ENCODE data around the gene HPS1. TPM values are rescaled to one million over a fixed set of nuclear protein-coding genes. Genes with fewer than 3 reads are reported as not detected.

Gene HPS1
- total and polyA plus RNA-seq, 8 donors: 24.6 to 38.7 (median 29.4) TPM

- Histone ChIP-seq H3K27ac (no peak overlapping the region), H3K4me3 (no peak overlapping the region), H3K9me3 (no peaks in the 10 kb centered on the region), H3K4me1 (peaks cover 0 to under 1% (median 0%) of the 10 kb centered on the region in 3 donors), H3K36me3 (peaks cover 0 to 33% (median 0%) of the 10 kb centered on the region in 3 donors), H3K27me3 (no peaks in the 10 kb centered on the region)
- TF ChIP-seq, protein P1, sequence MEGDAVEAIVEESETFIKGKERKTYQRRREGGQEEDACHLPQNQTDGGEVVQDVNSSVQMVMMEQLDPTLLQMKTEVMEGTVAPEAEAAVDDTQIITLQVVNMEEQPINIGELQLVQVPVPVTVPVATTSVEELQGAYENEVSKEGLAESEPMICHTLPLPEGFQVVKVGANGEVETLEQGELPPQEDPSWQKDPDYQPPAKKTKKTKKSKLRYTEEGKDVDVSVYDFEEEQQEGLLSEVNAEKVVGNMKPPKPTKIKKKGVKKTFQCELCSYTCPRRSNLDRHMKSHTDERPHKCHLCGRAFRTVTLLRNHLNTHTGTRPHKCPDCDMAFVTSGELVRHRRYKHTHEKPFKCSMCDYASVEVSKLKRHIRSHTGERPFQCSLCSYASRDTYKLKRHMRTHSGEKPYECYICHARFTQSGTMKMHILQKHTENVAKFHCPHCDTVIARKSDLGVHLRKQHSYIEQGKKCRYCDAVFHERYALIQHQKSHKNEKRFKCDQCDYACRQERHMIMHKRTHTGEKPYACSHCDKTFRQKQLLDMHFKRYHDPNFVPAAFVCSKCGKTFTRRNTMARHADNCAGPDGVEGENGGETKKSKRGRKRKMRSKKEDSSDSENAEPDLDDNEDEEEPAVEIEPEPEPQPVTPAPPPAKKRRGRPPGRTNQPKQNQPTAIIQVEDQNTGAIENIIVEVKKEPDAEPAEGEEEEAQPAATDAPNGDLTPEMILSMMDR (IDR thresholded peaks at IDR 0.05): no peak
- no peak for FAIRE-seq
- 85 to 86% methylated on average over 9 of the region's 9 CpGs for WGBS, 2 donors
- peak in 1 of 6 donors; percentile 22 for DNase-seq
- no peak for ATAC-seq
- intact Hi-C loops (cut with DNase I): no loop called here
Observed at GRCh38 chr10:98420786-98421185, 25.9 kb downstream of the HPS1 start.

GRCh38 chr10:98419469-98420261, 27.1 kb downstream of the HPS1 start:
- DNase-seq: peak in 1 of 6 donors; percentile 44
- H3K4me3 ChIP-seq: no peak overlapping the region
- intact Hi-C loops (cut with DNase I): no loop called here
- H3K9me3 ChIP-seq: no peaks in the 10 kb centered on the region
- H3K36me3 ChIP-seq: peaks cover 0 to 33% (median 0%) of the 10 kb centered on the region in 3 donors
- peaks cover 0 to 6% (median 0%) of the 10 kb centered on the region in 3 donors for H3K4me1 ChIP-seq
- H3K27me3 ChIP-seq: no peaks in the 10 kb centered on the region
- H3K27ac ChIP-seq: no peak overlapping the region
- FAIRE-seq: no peak
- TF ChIP-seq, protein P1 (IDR thresholded peaks at IDR 0.05): no peak
- WGBS, 2 donors: 92 to 97% methylated on average over 17 of the region's 17 CpGs
- no peak for ATAC-seq

GRCh38 chr10:98418665-98419468, 27.9 kb downstream of the HPS1 start:
- Histone ChIP-seq H3K27ac (no peak overlapping the region), H3K4me3 (no peak overlapping the region), H3K4me1 (peaks cover 0 to 6% (median 0%) of the 10 kb centered on the region in 3 donors), H3K27me3 (no peaks in the 10 kb centered on the region), H3K9me3 (no peaks in the 10 kb centered on the region), H3K36me3 (peaks cover 0 to 33% (median 0%) of the 10 kb centered on the region in 3 donors)
- TF ChIP-seq, protein P1 (IDR thresholded peaks at IDR 0.05): no peak
- intact Hi-C loops (cut with DNase I): no loop called here
- ATAC-seq: no peak
- 93 to 95% methylated on average over 18 of the region's 18 CpGs for WGBS, 2 donors
- no peak for FAIRE-seq
- DNase-seq: peak in 2 of 6 donors; percentile 40 to 53

DNA sequence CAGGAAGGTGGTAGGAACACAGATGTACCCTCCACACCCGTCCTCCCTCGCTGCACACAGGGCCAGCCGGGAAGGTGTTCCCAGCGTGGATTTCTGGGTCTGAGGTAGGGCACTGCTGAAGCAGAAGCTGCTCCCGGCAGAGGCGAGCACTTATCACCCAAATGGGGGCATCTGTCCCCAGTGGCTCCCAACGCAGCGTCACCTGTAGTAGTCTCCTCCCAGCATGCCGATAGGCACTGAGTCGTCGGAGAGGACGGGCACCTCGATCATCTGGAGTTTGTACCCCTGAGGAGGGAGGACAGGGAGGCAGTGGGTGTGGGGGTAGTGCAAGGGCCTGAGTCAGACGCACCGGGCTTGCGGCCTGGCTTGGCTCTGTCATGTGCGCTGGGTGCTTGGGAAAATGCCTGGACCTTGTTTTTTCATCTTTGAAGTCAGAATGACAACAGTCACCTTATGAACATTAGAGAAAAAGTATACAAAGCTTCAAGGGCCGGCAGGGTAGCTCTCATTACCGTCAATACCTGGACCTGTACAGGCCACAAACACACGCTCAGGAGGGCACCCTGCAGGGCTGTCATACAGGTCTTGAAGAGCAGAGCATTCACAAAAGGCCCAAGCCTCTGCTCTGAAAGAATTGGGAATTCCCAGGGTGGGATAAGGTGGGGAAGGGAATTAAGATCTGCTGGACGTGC, 28.6 kb downstream of the HPS1 start:
- 90 to 93% methylated on average over 21 of the region's 21 CpGs for WGBS, 2 donors
- intact Hi-C loops (cut with DNase I): no loop called here
- TF ChIP-seq, protein P1 (IDR thresholded peaks at IDR 0.05): no peak
- Histone ChIP-seq H3K36me3 (peaks cover 0 to 33% (median 0%) of the 10 kb centered on the region in 3 donors), H3K9me3 (no peaks in the 10 kb centered on the region), H3K27me3 (no peaks in the 10 kb centered on the region), H3K4me3 (no peak overlapping the region), H3K27ac (no peak overlapping the region), H3K4me1 (peaks cover 0 to 6% (median 0%) of the 10 kb centered on the region in 3 donors)
- DNase-seq: peak in 2 of 6 donors; percentile 46 to 51
- no peak for ATAC-seq
- FAIRE-seq: no peak

Measured in pancreas (tissue), 10 donors.